Measurements from ENCODE around the gene OR2T12.

- TF ChIP-seq POLR2A (IDR thresholded peaks at IDR 0.05) (no peak), CTCF (IDR thresholded peaks at IDR 0.05) (no peak)
Observed at GRCh38 chr1:248303324-248303723, at the start of gene OR2T12.
